ENCODE measurements around the gene PCP4L1.
A peak's percentile ranks its signal among the peaks of the same experiment; 100 is the strongest.

PCP4L1 gene

GRCh38 chr1:161307892-161308638, 49.5 kb downstream of the PCP4L1 start:
- H3K4ac ChIP-seq (ENCODE audit: low read depth in 1 of 2, low read length in 2 of 2), result no peak overlapping the region
- no peak overlapping the region for H2AFZ ChIP-seq (ENCODE audit: low read depth, low read length)
- peak overlapping the region; percentile 52 for H4K8ac ChIP-seq (ENCODE audit: low read length)
- no peak overlapping the region for H2BK120ac ChIP-seq (ENCODE audit: low read depth, low read length)
- no peaks in the 10 kb centered on the region for H3K36me3 ChIP-seq (ENCODE audit: control insufficient read depth in 1 of 2, insufficient read depth in 2 of 2, low read depth in 1 of 2, low read length in 2 of 2)
- no peaks in the 10 kb centered on the region for H3K9me3 ChIP-seq (ENCODE audit: control insufficient read depth, low read length)
- H3K14ac ChIP-seq (ENCODE audit: low read length in 2 of 2), result no peak overlapping the region
- peaks cover 17% of the 10 kb centered on the region for H3K4me1 ChIP-seq (ENCODE audit: control insufficient read depth, insufficient read depth, low read depth, low read length)
- H3K27me3 ChIP-seq (ENCODE audit: control insufficient read depth in 1 of 2, insufficient read depth in 1 of 2, low read length in 2 of 2), result no peaks in the 10 kb centered on the region
- peak overlapping the region; percentile 7 to 61 for H3K18ac ChIP-seq (ENCODE audit: low read depth in 1 of 2, low read length in 2 of 2)
- no peak overlapping the region for H2BK15ac ChIP-seq (ENCODE audit: low read depth, poor library complexity, severe bottlenecking)
- H3K4me2 ChIP-seq (ENCODE audit: low read length, poor library complexity, severe bottlenecking), result no peak overlapping the region
- H3K4me3 ChIP-seq (ENCODE audit: insufficient read depth in 1 of 2, low read depth in 1 of 2, low read length in 2 of 2), result no peak overlapping the region
- H3K27ac ChIP-seq (ENCODE audit: low read length, poor library complexity, severe bottlenecking), result no peak overlapping the region
- H2AK5ac ChIP-seq (ENCODE audit: low read length, severe bottlenecking), result no peak overlapping the region
- H2BK12ac ChIP-seq (ENCODE audit: low read length in 2 of 2), result peak overlapping the region; percentile 37 to 51
- no peak overlapping the region for H4K91ac ChIP-seq (ENCODE audit: low read length)
- no peak overlapping the region for H3K9ac ChIP-seq (ENCODE audit: low read length)
- no peak overlapping the region for H3K23ac ChIP-seq (ENCODE audit: low read length in 2 of 2)
- 83% methylated on average over 1 of the region's 2 CpGs for WGBS
- H2BK5ac ChIP-seq (ENCODE audit: low read depth, low read length, poor library complexity, severe bottlenecking), result no peak overlapping the region
- peaks cover 5% of the 10 kb centered on the region for H3K79me1 ChIP-seq (replicated peaks; ENCODE audit: low read length, poor library complexity, severe bottlenecking)
- DNase-seq, result no peak

- no peak within 1 kb of the TSS for H2AK5ac ChIP-seq (ENCODE audit: low read length, severe bottlenecking)
- no peak within 1 kb of the TSS for H3K14ac ChIP-seq (ENCODE audit: low read length in 2 of 2)
- no peak within 1 kb of the TSS for H2BK5ac ChIP-seq (ENCODE audit: low read depth, low read length, poor library complexity, severe bottlenecking)
- H3K4me2 ChIP-seq (ENCODE audit: low read length, poor library complexity, severe bottlenecking), result no peak within 1 kb of the TSS
- no peaks in the 10 kb centered on the region for H3K36me3 ChIP-seq (ENCODE audit: control insufficient read depth in 1 of 2, insufficient read depth in 2 of 2, low read depth in 1 of 2, low read length in 2 of 2)
- no peak within 1 kb of the TSS for H3K9ac ChIP-seq (ENCODE audit: low read length)
- no peak within 1 kb of the TSS for H3K4ac ChIP-seq (ENCODE audit: low read depth in 1 of 2, low read length in 2 of 2)
- H3K9me3 ChIP-seq (ENCODE audit: control insufficient read depth, low read length), result no peaks in the 10 kb centered on the region
- no peak within 1 kb of the TSS for H2AFZ ChIP-seq (ENCODE audit: low read depth, low read length)
- no peaks in the 10 kb centered on the region for H3K27me3 ChIP-seq (ENCODE audit: control insufficient read depth in 1 of 2, insufficient read depth in 1 of 2, low read length in 2 of 2)
- no peak within 1 kb of the TSS for H3K27ac ChIP-seq (ENCODE audit: low read length, poor library complexity, severe bottlenecking)
- DNase-seq, result no peak
- H3K18ac ChIP-seq (ENCODE audit: low read depth in 1 of 2, low read length in 2 of 2), result no peak within 1 kb of the TSS
- H4K8ac ChIP-seq (ENCODE audit: low read length), result no peak within 1 kb of the TSS
- H2BK15ac ChIP-seq (ENCODE audit: low read depth, poor library complexity, severe bottlenecking), result no peak within 1 kb of the TSS
- H3K4me1 ChIP-seq (ENCODE audit: control insufficient read depth, insufficient read depth, low read depth, low read length), result peaks cover 21% of the 10 kb centered on the region
- 84% methylated on average over 2 of the region's 2 CpGs for WGBS
- H3K23ac ChIP-seq (ENCODE audit: low read length in 2 of 2), result no peak within 1 kb of the TSS
- no peak within 1 kb of the TSS for H2BK120ac ChIP-seq (ENCODE audit: low read depth, low read length)
- peaks cover 8% of the 10 kb centered on the region for H3K79me1 ChIP-seq (replicated peaks; ENCODE audit: low read length, poor library complexity, severe bottlenecking)
- H2BK12ac ChIP-seq (ENCODE audit: low read length in 2 of 2), result peak within 1 kb of the TSS in 1 of 2 experiments; percentile 31
- H4K91ac ChIP-seq (ENCODE audit: low read length), result no peak within 1 kb of the TSS
- H3K4me3 ChIP-seq (ENCODE audit: insufficient read depth in 1 of 2, low read depth in 1 of 2, low read length in 2 of 2), result no peak within 1 kb of the TSS
Observed at GRCh38 chr1:161309868-161310267, 51.3 kb downstream of the PCP4L1 start, which contains the start of gene MPZ. MPZ (minus strand) TSS chr1:161309968; CDS start chr1:161309905, 63 bp downstream.

GRCh38 chr1:161311595-161312181, 53.1 kb downstream of the PCP4L1 start:
- Histone ChIP-seq H2AFZ (ENCODE audit: low read depth, low read length) (no peak overlapping the region), H3K79me1 (replicated peaks; ENCODE audit: low read length, poor library complexity, severe bottlenecking) (peaks cover 5% of the 10 kb centered on the region), H3K18ac (ENCODE audit: low read depth in 1 of 2, low read length in 2 of 2) (no peak overlapping the region), H3K36me3 (ENCODE audit: control insufficient read depth in 1 of 2, insufficient read depth in 2 of 2, low read depth in 1 of 2, low read length in 2 of 2) (no peaks in the 10 kb centered on the region), H2AK5ac (ENCODE audit: low read length, severe bottlenecking) (no peak overlapping the region), H3K9me3 (ENCODE audit: control insufficient read depth, low read length) (no peaks in the 10 kb centered on the region), H2BK120ac (ENCODE audit: low read depth, low read length) (no peak overlapping the region), H3K4ac (ENCODE audit: low read depth in 1 of 2, low read length in 2 of 2) (no peak overlapping the region), H4K91ac (ENCODE audit: low read length) (no peak overlapping the region), H3K4me3 (ENCODE audit: insufficient read depth in 1 of 2, low read depth in 1 of 2, low read length in 2 of 2) (no peak overlapping the region), H2BK12ac (ENCODE audit: low read length in 2 of 2) (no peak overlapping the region), H3K4me1 (ENCODE audit: control insufficient read depth, insufficient read depth, low read depth, low read length) (peaks cover 11% of the 10 kb centered on the region), H2BK15ac (ENCODE audit: low read depth, poor library complexity, severe bottlenecking) (no peak overlapping the region), H3K14ac (ENCODE audit: low read length in 2 of 2) (no peak overlapping the region), H3K9ac (ENCODE audit: low read length) (no peak overlapping the region), H2BK5ac (ENCODE audit: low read depth, low read length, poor library complexity, severe bottlenecking) (no peak overlapping the region), H3K23ac (ENCODE audit: low read length in 2 of 2) (no peak overlapping the region), H3K27me3 (ENCODE audit: control insufficient read depth in 1 of 2, insufficient read depth in 1 of 2, low read length in 2 of 2) (no peaks in the 10 kb centered on the region), H3K27ac (ENCODE audit: low read length, poor library complexity, severe bottlenecking) (no peak overlapping the region), H3K4me2 (ENCODE audit: low read length, poor library complexity, severe bottlenecking) (no peak overlapping the region), H4K8ac (ENCODE audit: low read length) (no peak overlapping the region)
- 85% methylated on average over 3 of the region's 4 CpGs for WGBS
- DNase-seq, result no peak

DNA sequence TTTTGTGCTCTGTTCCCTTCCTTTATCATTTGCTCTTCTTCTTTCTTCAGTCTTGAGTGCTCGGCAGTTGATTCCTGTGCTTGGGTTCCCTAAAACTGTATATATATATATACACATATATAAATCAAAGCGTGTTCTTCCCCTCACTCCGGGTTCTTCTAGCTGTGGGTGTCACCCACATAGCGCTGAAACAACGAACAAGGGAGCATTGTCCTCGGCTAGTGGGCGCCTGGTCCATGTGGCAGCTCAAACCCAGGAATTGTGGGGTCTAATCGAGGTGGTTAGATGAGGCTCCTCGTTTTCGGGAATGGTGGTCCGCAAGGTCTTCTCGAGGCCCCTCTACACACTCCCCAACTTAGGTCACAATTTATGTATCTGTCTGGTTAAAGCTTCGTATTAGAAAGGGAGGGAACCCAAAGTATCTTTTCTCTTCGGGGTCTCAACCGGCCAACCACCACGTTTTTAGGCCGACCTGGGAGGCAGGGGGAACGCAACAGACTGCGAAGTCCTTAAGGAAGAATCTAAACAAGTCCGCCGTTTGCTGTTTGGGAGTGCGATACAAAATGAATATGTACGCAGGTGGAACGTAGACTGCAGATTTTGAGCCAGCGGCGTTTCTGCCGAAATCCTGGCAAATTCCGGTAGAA, 55.1 kb downstream of the PCP4L1 start:
- Histone ChIP-seq H3K23ac (ENCODE audit: low read length in 2 of 2) (no peak overlapping the region), H3K27ac (ENCODE audit: low read length, poor library complexity, severe bottlenecking) (peak overlapping the region; percentile 87), H3K27me3 (ENCODE audit: control insufficient read depth in 1 of 2, insufficient read depth in 1 of 2, low read length in 2 of 2) (no peaks in the 10 kb centered on the region), H4K91ac (ENCODE audit: low read length) (peak overlapping the region; percentile 91), H3K18ac (ENCODE audit: low read depth in 1 of 2, low read length in 2 of 2) (peak overlapping the region; percentile 61 to 94), H3K4me1 (ENCODE audit: control insufficient read depth, insufficient read depth, low read depth, low read length) (peaks cover 7% of the 10 kb centered on the region), H3K9me3 (ENCODE audit: control insufficient read depth, low read length) (no peaks in the 10 kb centered on the region), H3K79me1 (replicated peaks; ENCODE audit: low read length, poor library complexity, severe bottlenecking) (peaks cover 8% of the 10 kb centered on the region), H3K9ac (ENCODE audit: low read length) (peak overlapping the region; percentile 99), H4K8ac (ENCODE audit: low read length) (peak overlapping the region; percentile 98), H3K4ac (ENCODE audit: low read depth in 1 of 2, low read length in 2 of 2) (peak overlapping the region; percentile 81 to 93), H2AFZ (ENCODE audit: low read depth, low read length) (no peak overlapping the region), H2BK120ac (ENCODE audit: low read depth, low read length) (peak overlapping the region; percentile 81), H3K14ac (ENCODE audit: low read length in 2 of 2) (no peak overlapping the region), H2BK5ac (ENCODE audit: low read depth, low read length, poor library complexity, severe bottlenecking) (peak overlapping the region; percentile 24), H2BK12ac (ENCODE audit: low read length in 2 of 2) (peak overlapping the region in 1 of 2 experiments; percentile 63), H3K36me3 (ENCODE audit: control insufficient read depth in 1 of 2, insufficient read depth in 2 of 2, low read depth in 1 of 2, low read length in 2 of 2) (peaks cover 0 to under 1% of the 10 kb centered on the region in 2 experiments), H2BK15ac (ENCODE audit: low read depth, poor library complexity, severe bottlenecking) (peak overlapping the region; percentile 65), H3K4me3 (ENCODE audit: insufficient read depth in 1 of 2, low read depth in 1 of 2, low read length in 2 of 2) (peak overlapping the region; percentile 46 to 90), H3K4me2 (ENCODE audit: low read length, poor library complexity, severe bottlenecking) (peak overlapping the region; percentile 77), H2AK5ac (ENCODE audit: low read length, severe bottlenecking) (peak overlapping the region; percentile 90)
- DNase-seq, result no peak
- WGBS, result 54% methylated on average over 22 of the region's 28 CpGs

Data from mesenchymal stem cell (in vitro differentiated cells and primary cell).